AG04450 (cell line): ENCODE results near the gene KIF17. TPM values are rescaled to one million over a fixed set of nuclear protein-coding genes. Genes with fewer than 3 reads are reported as not detected.

Source experiments
- CTCF ChIA-PET: fragments of 300-600, 350-600 bp; formaldehyde crosslinking; extraction: SDS; loops from one replicate; lab custom pipeline; 2022; ENCODE audit warnings: antibody characterized with exemption, inconsistent platforms; lab: Charles Lee
- POLR2A ChIA-PET: fragments of 350-600 bp; formaldehyde crosslinking; extraction: SDS; loops from one replicate; lab custom pipeline; 2021; ENCODE audit warnings: antibody characterized with exemption, inconsistent platforms; lab: Yijun Ruan, JAX
- DNase-seq: peaks from one replicate; pipeline ENCODE4 v3.0.0-alpha.2; 2011; ENCODE audit warnings: low read depth, low spot score
- H3K27ac ChIP-seq: one replicate; pipeline ENCODE4 v1.5.1; 2012; ENCODE audit warnings: low read depth, low read length, control low read depth
- H3K27me3 ChIP-seq: one replicate; pipeline ENCODE4 v1.6.0; 2012; ENCODE audit warnings: low read length; ENCODE audit not compliant: control insufficient read depth, insufficient read depth
- H3K4me3 ChIP-seq: 2 replicates; pipeline ENCODE4 v1.5.1; 2011; ENCODE audit warnings: mild to moderate bottlenecking, low read depth, low read length, control low read depth
- H3K9me3 ChIP-seq: 2 replicates; pipeline ENCODE4 v1.5.1; 2012; ENCODE audit warnings: low read length; ENCODE audit not compliant: control insufficient read depth, insufficient read depth
- CTCF ChIP-seq: IDR thresholded peaks from 2 replicates; pipeline ENCODE4 v1.5.1; 2011; ENCODE audit warnings: low read depth, low read length, control low read depth, inconsistent platforms
- polyA plus RNA-seq: library from polyadenylated mRNA; depleted of rRNA; stranded (reverse); fragments of >200 nt; gene quantifications from 2 replicates; pipeline ENCODE4 v1.2.3, GENCODE V29; 2011; rRNA removed

Gene KIF17
- polyA plus RNA-seq, 1 experiment = 2.8 TPM

GRCh38 chr1:20615946-20616846 lies 101.6 kb downstream of the KIF17 start:
- no peaks in the 10 kb centered on the region for H3K27me3 ChIP-seq
- no peaks in the 10 kb centered on the region for H3K9me3 ChIP-seq
- DNase-seq = no peak
- TF ChIP-seq CTCF = no peak
- CTCF ChIA-PET = interaction anchor here (0.9 to 3.6 kb wide), 2 partner anchors 17 to 19 kb away, joined by 3 to 22 read pairs; partner anchors contain the start of gene PINK1
- peak overlapping the region; percentile 47 for H3K27ac ChIP-seq
- H3K4me3 ChIP-seq = 0 out of 2 replicates have a peak overlapping the region, but pooled peaks have one; percentile 13
- POLR2A ChIA-PET = interaction anchor here (0.5 to 0.8 kb wide), 2 partner anchors 20 to 28 kb away, joined by 3 to 4 read pairs; no protein-coding TSS in a partner anchor

DNA sequence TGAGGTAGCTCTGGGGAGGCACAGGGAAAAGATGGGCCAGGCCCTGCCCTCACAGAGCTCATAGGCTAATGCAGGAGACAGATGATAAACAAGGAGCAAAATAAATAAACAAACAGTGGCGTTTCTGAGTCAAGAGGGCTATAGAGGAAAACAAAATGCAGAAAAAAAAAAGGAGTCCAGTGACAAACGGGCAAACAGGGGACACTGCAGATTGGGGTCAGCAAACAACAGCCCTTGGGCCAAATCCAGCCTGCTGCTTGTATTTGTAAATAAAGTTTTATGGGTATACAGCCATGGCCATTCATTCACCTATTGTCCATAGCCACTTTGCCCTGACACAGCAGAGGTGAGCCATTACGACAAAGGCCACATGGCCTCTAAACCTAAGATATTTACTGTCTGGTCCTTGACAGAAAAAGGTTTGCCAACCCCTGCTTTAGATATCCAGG lies 103.7 kb downstream of the KIF17 start:
- DNase-seq = no peak
- no peak overlapping the region for H3K4me3 ChIP-seq
- ChIA-PET POLR2A (interaction anchor here (2.5 kb wide), 1 partner anchor 24 kb away, joined by 13 read pairs; the partner anchor contains the start of gene CDA), CTCF (interaction anchor here (1.4 to 2.5 kb wide), 2 partner anchors 18 to 39 kb away, joined by 8 to 13 read pairs; no protein-coding TSS in a partner anchor)
- no peaks in the 10 kb centered on the region for H3K27me3 ChIP-seq
- TF ChIP-seq CTCF = no peak
- H3K9me3 ChIP-seq = no peaks in the 10 kb centered on the region
- H3K27ac ChIP-seq = peak overlapping the region; percentile 83

Other genes with a start within 250 kb of the KIF17 start
- gene CAMK2N1, start 231.8 kb downstream of the KIF17 start, polyA plus RNA-seq = 62.8 and 83.1 TPM in 2 replicates
- gene MUL1, start 209.9 kb downstream of the KIF17 start, polyA plus RNA-seq = 23.1 and 26.6 TPM in 2 replicates
- 0.02 TPM in 1 of 2 replicates, not detected in the other for gene FAM43B, start 165.4 kb downstream of the KIF17 start, polyA plus RNA-seq
- gene CDA, start 128.9 kb downstream of the KIF17 start, polyA plus RNA-seq = 2.8 and 4.2 TPM in 2 replicates
- gene PINK1, start 84.5 kb downstream of the KIF17 start, polyA plus RNA-seq = 43.8 and 49.0 TPM in 2 replicates
- gene DDOST, start 56.6 kb downstream of the KIF17 start, polyA plus RNA-seq = 494 and 553 TPM in 2 replicates
- gene SH2D5, start 14.7 kb upstream of the KIF17 start, polyA plus RNA-seq = 4.9 and 6.5 TPM in 2 replicates
- gene HP1BP3, start 69.3 kb upstream of the KIF17 start, polyA plus RNA-seq = 141 and 203 TPM in 2 replicates